HEK293T (cell line): ENCODE measurements around the gene NRXN2.
"Not testable (repeated sequence)": the region's sequence is repeated elsewhere in the genome, so short reads cannot be mapped to it uniquely, and the experiment has no call there.

Experiments used
- CTCF ChIA-PET: fragments of 350-600 bp; formaldehyde crosslinking; extraction: SDS; loops from one replicate; lab custom pipeline; 2021; ENCODE audit warnings: antibody characterized with exemption, inconsistent platforms; lab: Yijun Ruan, JAX
- POLR2A ChIA-PET: fragments of 350-600 bp; formaldehyde crosslinking; extraction: SDS; loops from one replicate; lab custom pipeline; 2020; ENCODE audit warnings: antibody characterized with exemption, inconsistent platforms; lab: Yijun Ruan, JAX
- DNase-seq: peaks from one replicate; pipeline ENCODE4 v3.0.0; 2012; ENCODE audit warnings: mixed read lengths; ENCODE audit errors: extremely low spot score
- ARNT ChIP-seq: fragments of 450-650 bp; IDR thresholded peaks from 2 replicates; pipeline ENCODE4 v1.6.1; 2017; ENCODE audit warnings: mild to moderate bottlenecking
- BHLHE40 ChIP-seq: fragments of 450-650 bp; IDR thresholded peaks from 2 replicates; pipeline ENCODE4 v1.6.1; 2016; ENCODE audit warnings: mild to moderate bottlenecking, moderate library complexity, borderline replicate concordance
- CTBP1 ChIP-seq: fragments of 450-650 bp; IDR thresholded peaks from 2 replicates; pipeline ENCODE4 v1.6.1; 2016; ENCODE audit warnings: borderline replicate concordance
- ELF4 ChIP-seq: fragments of 450-650 bp; IDR thresholded peaks from 2 replicates; pipeline ENCODE4 v1.6.1; 2017; ENCODE audit warnings: antibody characterized with exemption
- FOXA1 ChIP-seq: fragments of 450-650 bp; IDR thresholded peaks from 2 replicates; pipeline ENCODE4 v1.6.1; 2016; ENCODE audit warnings: mild to moderate bottlenecking
- FOXK2 ChIP-seq: fragments of 450-650 bp; IDR thresholded peaks from 2 replicates; pipeline ENCODE4 v1.6.1; 2016; ENCODE audit warnings: mild to moderate bottlenecking
- FOXM1 ChIP-seq: fragments of 450-650 bp; IDR thresholded peaks from 2 replicates; pipeline ENCODE4 v1.6.1; 2017; ENCODE audit warnings: mild to moderate bottlenecking, borderline replicate concordance
- HDGF ChIP-seq: fragments of 450-650 bp; IDR thresholded peaks from 2 replicates; pipeline ENCODE4 v1.6.1; 2017; ENCODE audit warnings: antibody characterized with exemption, borderline replicate concordance
- L3MBTL2 ChIP-seq: fragments of 450-650 bp; conservative IDR thresholded peaks from 2 replicates; pipeline ENCODE4 v1.6.1; 2016; ENCODE audit warnings: mild to moderate bottlenecking
- LEF1 ChIP-seq: fragments of 450-650 bp; IDR thresholded peaks from 2 replicates; pipeline ENCODE4 v1.6.1; 2017; ENCODE audit warnings: mild to moderate bottlenecking, borderline replicate concordance
- NFRKB ChIP-seq: fragments of 450-650 bp; IDR thresholded peaks from 2 replicates; pipeline ENCODE4 v1.6.1; 2016; ENCODE audit warnings: mild to moderate bottlenecking, moderate library complexity
- PKNOX1 ChIP-seq: fragments of 450-650 bp; IDR thresholded peaks from 2 replicates; pipeline ENCODE4 v1.6.1; 2016
- SP1 ChIP-seq: fragments of 450-650 bp; IDR thresholded peaks from 2 replicates; pipeline ENCODE4 v1.6.1; 2017
- SUZ12 ChIP-seq: fragments of 450-650 bp; IDR thresholded peaks from 2 replicates; pipeline ENCODE4 v1.6.1; 2016; ENCODE audit warnings: mild to moderate bottlenecking
- TARDBP ChIP-seq: fragments of 450-650 bp; IDR thresholded peaks from 2 replicates; pipeline ENCODE4 v1.6.1; 2016
- ZNF384 ChIP-seq: fragments of 450-650 bp; IDR thresholded peaks from 2 replicates; pipeline ENCODE4 v1.6.1; 2016

NRXN2 gene

DNA sequence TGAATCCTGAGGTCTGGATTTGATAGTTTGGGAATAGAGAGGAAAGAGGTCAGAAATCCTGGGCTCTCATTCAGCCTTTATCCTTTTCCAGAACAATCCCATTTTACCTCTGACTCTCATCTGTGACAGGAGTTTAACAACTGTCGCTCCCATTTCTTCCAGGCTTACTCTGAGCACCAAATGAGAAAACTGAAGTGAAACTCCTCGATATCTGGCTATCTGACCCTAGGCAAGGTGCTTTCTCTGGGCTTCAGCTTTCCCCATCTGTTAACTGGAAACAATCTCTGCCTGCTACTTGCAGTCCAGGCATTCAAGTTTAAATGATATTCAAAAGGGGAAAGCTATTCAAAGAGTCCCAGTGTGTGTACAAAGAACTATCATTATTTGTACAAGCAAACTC, 50.1 kb downstream of the NRXN2 start:
- CTCF ChIA-PET, result interaction anchor here (2.1 kb wide), 1 partner anchor 16 kb away, joined by 14 read pairs; no protein-coding TSS in a partner anchor
- POLR2A ChIA-PET, result no interaction called here
- no peak for DNase-seq
- TF ChIP-seq BHLHE40 (no peak), CTBP1 (no peak), TARDBP (no peak), SUZ12 (no peak), L3MBTL2 (no peak), NFRKB (no peak), SP1 (no peak), ELF4 (no peak)

GRCh38 chr11:64670975-64671374, 52.0 kb downstream of the NRXN2 start:
- POLR2A ChIA-PET, result no interaction called here
- TF ChIP-seq BHLHE40, result no peak
- no peak for TF ChIP-seq LEF1
- no peak for TF ChIP-seq FOXK2
- no peak for TF ChIP-seq TARDBP
- TF ChIP-seq ARNT, result no peak
- no peak for TF ChIP-seq FOXA1
- no peak for TF ChIP-seq FOXM1
- no peak for TF ChIP-seq PKNOX1
- TF ChIP-seq L3MBTL2, result no peak
- CTCF ChIA-PET, result no interaction called here
- no peak for DNase-seq

- no peak for DNase-seq
- CTCF ChIA-PET, result no interaction called here
- TF ChIP-seq HDGF (no peak), LEF1 (no peak), BHLHE40 (no peak), FOXM1 (no peak), PKNOX1 (no peak), NFRKB (no peak), ELF4 (no peak), CTBP1 (no peak), TARDBP (no peak), FOXA1 (no peak), FOXK2 (no peak), ARNT (no peak), ZNF384 (no peak)
- POLR2A ChIA-PET, result no interaction called here
Measured at GRCh38 chr11:64667154-64667745, 55.7 kb downstream of the NRXN2 start.

GRCh38 chr11:64665411-64665821, 57.6 kb downstream of the NRXN2 start:
- ChIA-PET POLR2A (interaction anchor here (1.2 kb wide), 1 partner anchor 381 kb away, joined by 3 read pairs; the partner anchor contains the start of gene BAD), CTCF (interaction anchor here (0.5 to 0.6 kb wide), 2 partner anchors 20 to 24 kb away, joined by 3 read pairs; no protein-coding TSS in a partner anchor)
- DNase-seq, result no peak
- TF ChIP-seq FOXA1 (no peak), LEF1 (no peak), SP1 (no peak), L3MBTL2 (no peak), FOXM1 (no peak), ZNF384 (no peak), TARDBP (no peak), FOXK2 (no peak), HDGF (no peak), CTBP1 (no peak), ELF4 (no peak), ARNT (no peak), SUZ12 (no peak), NFRKB (no peak), BHLHE40 (no peak), PKNOX1 (no peak)

DNA sequence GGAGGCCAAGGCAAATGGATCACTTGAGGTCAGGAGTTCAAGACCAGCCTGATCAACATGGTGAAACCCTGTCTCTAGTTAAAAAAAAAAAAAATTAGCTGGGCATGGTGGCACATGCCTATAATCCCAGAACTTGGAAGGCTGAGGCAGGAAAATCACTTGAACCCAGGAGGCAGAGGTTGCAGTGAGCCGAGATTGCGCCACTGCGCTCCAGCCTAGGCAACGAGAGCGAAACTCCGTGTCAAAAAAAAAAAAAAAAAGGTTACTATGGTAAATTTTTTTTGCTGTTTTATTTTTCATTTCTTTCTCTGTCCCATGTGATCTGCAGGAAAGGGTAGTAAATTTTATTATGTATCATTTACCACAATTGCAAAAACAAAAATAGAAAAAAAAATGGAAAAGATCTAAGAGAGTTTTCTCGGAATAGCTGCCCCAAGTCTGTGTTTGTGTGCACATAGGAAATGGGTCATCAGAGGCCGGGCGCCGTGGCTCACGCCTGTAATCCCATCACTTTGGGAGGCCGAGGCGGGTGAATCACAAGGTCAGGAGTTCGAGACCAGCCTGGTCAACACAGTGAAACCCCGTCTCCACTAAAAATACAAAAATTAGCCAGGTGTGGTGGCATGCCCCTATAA, 58.6 kb downstream of the NRXN2 start:
- DNase-seq, CTCF ChIA-PET, POLR2A ChIA-PET: not testable (repeated sequence)

DNA sequence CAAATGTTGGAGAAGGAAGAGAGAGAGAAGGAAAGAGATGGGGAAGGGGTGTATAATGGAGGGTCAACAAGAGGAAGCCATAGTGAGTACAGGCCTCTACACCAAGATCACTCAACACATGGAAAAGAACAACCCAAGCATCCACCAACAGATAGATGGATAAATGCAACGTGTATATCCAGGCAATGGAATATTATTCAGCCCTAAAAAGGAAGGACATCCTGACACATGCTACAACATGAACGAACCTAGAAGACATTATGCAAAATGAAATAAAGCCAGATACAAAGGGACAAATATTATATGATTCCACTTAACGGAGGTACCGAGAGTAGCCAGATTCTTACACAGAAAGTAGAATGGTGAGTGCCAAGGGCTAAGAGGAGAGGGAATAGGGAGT, 59.3 kb downstream of the NRXN2 start:
- ChIA-PET POLR2A (no interaction called here), CTCF (no interaction called here)
- no peak for DNase-seq
- TF ChIP-seq FOXA1 (no peak), ARNT (no peak), FOXK2 (no peak), FOXM1 (no peak), L3MBTL2 (no peak), BHLHE40 (no peak), ELF4 (no peak), ZNF384 (no peak), SUZ12 (no peak)
